Measurements from ENCODE around the gene IL1RAPL2. TPM values are rescaled to one million over a fixed set of nuclear protein-coding genes. Genes with fewer than 3 reads are reported as not detected.

Gene IL1RAPL2
- total and polyA plus RNA-seq, 11 donors: 0.08 to 0.16 (median 0.10) TPM; not detected in 8

DNA sequence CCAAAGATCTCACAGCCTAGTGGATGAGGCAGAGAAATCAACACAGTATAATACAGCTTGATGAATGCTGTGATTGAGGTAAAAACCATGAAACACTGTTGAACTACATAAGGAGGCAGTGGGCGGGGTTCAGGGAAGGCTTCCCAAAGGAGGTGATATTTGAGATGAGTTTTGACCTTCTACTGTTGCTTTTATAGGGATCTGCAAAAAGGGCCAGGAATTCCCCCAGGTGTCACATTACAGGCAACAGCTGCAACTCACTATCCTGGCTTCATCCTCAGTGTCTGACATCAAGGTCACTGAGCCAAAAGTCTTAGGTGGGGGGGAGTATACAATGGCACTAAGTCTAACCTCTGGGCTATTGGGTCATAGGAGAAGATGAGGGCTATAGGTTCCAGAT is 1070.7 kb downstream of the IL1RAPL2 start:
- H3K27ac ChIP-seq: no peak overlapping the region
- TF ChIP-seq POLR2A (IDR thresholded peaks at IDR 0.05): no peak
- TF ChIP-seq, protein P1, sequence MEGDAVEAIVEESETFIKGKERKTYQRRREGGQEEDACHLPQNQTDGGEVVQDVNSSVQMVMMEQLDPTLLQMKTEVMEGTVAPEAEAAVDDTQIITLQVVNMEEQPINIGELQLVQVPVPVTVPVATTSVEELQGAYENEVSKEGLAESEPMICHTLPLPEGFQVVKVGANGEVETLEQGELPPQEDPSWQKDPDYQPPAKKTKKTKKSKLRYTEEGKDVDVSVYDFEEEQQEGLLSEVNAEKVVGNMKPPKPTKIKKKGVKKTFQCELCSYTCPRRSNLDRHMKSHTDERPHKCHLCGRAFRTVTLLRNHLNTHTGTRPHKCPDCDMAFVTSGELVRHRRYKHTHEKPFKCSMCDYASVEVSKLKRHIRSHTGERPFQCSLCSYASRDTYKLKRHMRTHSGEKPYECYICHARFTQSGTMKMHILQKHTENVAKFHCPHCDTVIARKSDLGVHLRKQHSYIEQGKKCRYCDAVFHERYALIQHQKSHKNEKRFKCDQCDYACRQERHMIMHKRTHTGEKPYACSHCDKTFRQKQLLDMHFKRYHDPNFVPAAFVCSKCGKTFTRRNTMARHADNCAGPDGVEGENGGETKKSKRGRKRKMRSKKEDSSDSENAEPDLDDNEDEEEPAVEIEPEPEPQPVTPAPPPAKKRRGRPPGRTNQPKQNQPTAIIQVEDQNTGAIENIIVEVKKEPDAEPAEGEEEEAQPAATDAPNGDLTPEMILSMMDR (IDR thresholded peaks at IDR 0.05): no peak
- ATAC-seq: no peak

DNA sequence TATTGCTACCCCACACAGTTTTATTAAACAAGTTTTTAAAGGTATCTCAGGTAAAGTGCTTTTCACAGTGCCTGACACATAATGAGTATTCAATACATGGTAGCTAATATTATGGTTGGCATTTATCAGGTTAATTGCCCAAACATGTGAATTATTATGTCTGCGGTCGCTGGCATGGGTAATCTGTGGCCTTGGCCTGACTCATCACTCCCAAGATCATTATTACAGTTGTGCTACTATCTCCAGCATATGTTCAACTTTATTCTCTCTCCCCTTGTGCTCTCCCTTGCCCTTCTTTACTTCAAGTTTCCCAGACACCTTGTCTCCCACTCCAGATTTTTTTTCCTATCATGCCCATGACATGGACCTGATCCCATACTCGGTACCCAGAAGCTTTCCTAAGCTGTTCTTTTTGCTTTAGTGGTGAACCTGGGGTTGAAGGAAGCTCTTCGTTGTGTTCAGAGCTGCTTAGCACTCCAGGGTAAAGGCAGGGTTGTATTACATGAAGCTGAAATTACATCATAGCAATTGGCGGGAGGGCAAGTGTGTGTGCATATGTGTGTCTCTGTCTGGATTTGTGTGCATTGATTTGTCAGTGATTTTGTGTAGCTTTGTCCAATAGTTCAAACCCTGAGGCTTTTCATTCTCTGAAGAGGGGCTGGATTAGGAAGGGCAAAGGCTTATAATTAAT is 1079.8 kb downstream of the IL1RAPL2 start:
- DNase-seq (no peak), ATAC-seq (no peak)
- Histone ChIP-seq H3K27me3 (no peaks in the 10 kb centered on the region), H3K9me3 (no peaks in the 10 kb centered on the region), H3K4me3 (no peak overlapping the region), H3K36me3 (no peaks in the 10 kb centered on the region), H3K27ac (no peak overlapping the region), H3K4me1 (no peaks in the 10 kb centered on the region)
- WGBS, 4 donors: 64 to 85% (median 69%) methylated on average over 5 of the region's 5 CpGs
- intact Hi-C loops (cut with DNase I): no loop called here
- TF ChIP-seq, protein P1 (IDR thresholded peaks at IDR 0.05): no peak
- no peak for TF ChIP-seq POLR2A (IDR thresholded peaks at IDR 0.05)

More for the DNA sequence above, 1070.7 kb downstream of the IL1RAPL2 start:
- H3K4me3 ChIP-seq: no peak overlapping the region
- no peaks in the 10 kb centered on the region for H3K9me3 ChIP-seq
- no peak for DNase-seq
- no peaks in the 10 kb centered on the region for H3K27me3 ChIP-seq
- no peaks in the 10 kb centered on the region for H3K4me1 ChIP-seq
- intact Hi-C loops (cut with DNase I): no loop called here
- 62 to 95% (median 93%) methylated on average over 1 of the region's 1 CpG for WGBS, 4 donors
- H3K36me3 ChIP-seq: no peaks in the 10 kb centered on the region

DNA sequence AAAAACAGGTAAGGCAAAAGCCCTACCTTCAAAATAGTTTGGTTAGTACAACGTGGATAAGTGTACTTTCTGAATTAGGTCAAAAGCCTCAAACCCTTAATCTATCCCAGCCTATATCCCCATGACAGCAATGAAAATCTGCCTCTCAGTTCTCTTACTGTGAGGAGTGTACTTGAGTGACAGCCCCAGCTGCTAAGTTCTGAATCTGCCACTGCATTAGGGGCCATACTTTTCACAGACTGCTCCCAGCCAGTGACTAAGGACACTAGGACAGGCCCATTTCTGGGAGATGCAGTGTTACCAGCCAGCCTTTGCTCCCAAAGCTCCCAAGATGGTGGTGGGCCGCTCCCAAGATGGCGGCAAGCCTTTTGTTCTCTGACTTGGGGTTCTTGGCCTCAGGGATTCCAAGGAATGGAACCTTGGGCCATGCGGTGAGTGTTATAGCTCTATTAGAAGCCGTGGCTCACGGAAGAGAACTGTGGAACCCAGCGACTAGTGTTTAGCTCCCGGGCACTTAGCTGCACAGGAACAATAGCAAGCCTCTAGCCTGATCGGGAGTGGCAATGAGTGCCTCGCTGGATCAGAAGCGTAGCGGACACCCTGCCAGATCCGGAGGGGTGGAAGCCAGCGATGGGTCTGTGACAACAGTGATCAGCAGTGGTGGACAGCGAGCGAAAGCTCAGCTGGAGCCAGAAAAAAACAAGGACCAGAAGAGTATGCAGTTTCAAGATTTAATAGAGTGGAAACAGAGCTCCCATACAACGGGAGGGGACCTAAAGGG is 1080.8 kb downstream of the IL1RAPL2 start:
- no peak for ATAC-seq
- Histone ChIP-seq H3K36me3 (no peaks in the 10 kb centered on the region), H3K4me1 (no peaks in the 10 kb centered on the region), H3K9me3 (no peaks in the 10 kb centered on the region), H3K4me3 (no peak overlapping the region), H3K27ac (no peak overlapping the region), H3K27me3 (no peaks in the 10 kb centered on the region)
- 79 to 93% (median 88%) methylated on average over 15 to 17 of the region's 17 CpGs for WGBS, 4 donors
- intact Hi-C loops (cut with DNase I): no loop called here
- DNase-seq: no peak
- TF ChIP-seq, protein P1 (IDR thresholded peaks at IDR 0.05): no peak
- no peak for TF ChIP-seq POLR2A (IDR thresholded peaks at IDR 0.05)

DNA sequence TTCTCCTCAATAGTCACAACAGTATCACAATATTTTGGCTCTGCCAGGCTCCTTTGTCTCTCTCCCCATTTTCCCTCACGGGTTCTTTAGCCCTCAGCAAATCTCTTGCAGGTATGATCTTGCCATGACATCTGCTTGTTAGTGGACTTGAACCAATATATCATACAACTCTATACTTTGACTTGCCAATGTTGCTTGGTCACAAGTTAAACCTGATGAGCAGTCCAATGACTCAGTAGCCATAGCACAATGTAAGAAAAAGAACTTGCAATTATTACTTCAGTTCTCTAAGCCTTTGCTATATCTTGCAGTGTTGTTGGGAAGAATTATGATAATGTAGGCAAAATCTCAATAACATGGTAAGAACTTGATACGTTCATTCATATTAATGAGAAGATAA is 1081.8 kb downstream of the IL1RAPL2 start:
- Histone ChIP-seq H3K36me3 (no peaks in the 10 kb centered on the region), H3K9me3 (no peaks in the 10 kb centered on the region), H3K27me3 (no peaks in the 10 kb centered on the region), H3K4me3 (no peak overlapping the region), H3K27ac (no peak overlapping the region), H3K4me1 (no peaks in the 10 kb centered on the region)
- WGBS, 4 donors: 61 to 86% (median 76%) methylated on average over 2 of the region's 2 CpGs
- TF ChIP-seq POLR2A (IDR thresholded peaks at IDR 0.05): no peak
- TF ChIP-seq, protein P1 (IDR thresholded peaks at IDR 0.05): no peak
- DNase-seq (no peak), ATAC-seq (no peak)
- intact Hi-C loops (cut with DNase I): no loop called here

All from heart left ventricle (tissue), 16 donors.